GM11168 (cell line): ENCODE results near the gene RLBP1.
"Not testable (repeated sequence)": the region's sequence is repeated elsewhere in the genome, so short reads cannot be mapped to it uniquely, and the experiment has no call there.

Experiments
- in situ Hi-C: fragments of 300-500 bp; cut with MboI; formaldehyde crosslinking; loops from one replicate; pipeline ENCODE4 v1.12.0; 2022; ENCODE audit warnings: low sequenced_read_pairs; ENCODE audit not compliant: unreplicated experiment

Gene RLBP1

GRCh38 chr15:89221543-89221942 is at the start of gene RLBP1:
Gene RLBP1, minus strand, starts transcription at chr15:89221579. Its CDS starts 2,604 bp downstream, at chr15:89218975.
- in situ Hi-C loops, result no loop called here

GRCh38 chr15:89250142-89250541 is 28.8 kb upstream of the RLBP1 start:
- in situ Hi-C loops, result not testable (repeated sequence)

- in situ Hi-C loops, result no loop called here
Measured at GRCh38 chr15:89248584-89248983, 27.2 kb upstream of the RLBP1 start.

GRCh38 chr15:89247446-89247845 is 26.1 kb upstream of the RLBP1 start:
- in situ Hi-C loops, result no loop called here

- in situ Hi-C loops, result no loop called here
Measured at GRCh38 chr15:89244574-89244903, 23.2 kb upstream of the RLBP1 start.

GRCh38 chr15:89243691-89244573 is 22.6 kb upstream of the RLBP1 start, which contains the start of gene FANCI:
Gene FANCI, plus strand, starts transcription at chr15:89243979. Its CDS starts 3,669 bp downstream, at chr15:89247648.
- in situ Hi-C loops, result no loop called here

- in situ Hi-C loops, result no loop called here
Measured at GRCh38 chr15:89243046-89243690, 21.8 kb upstream of the RLBP1 start.

GRCh38 chr15:89239883-89240810 is 18.8 kb upstream of the RLBP1 start:
- in situ Hi-C loops, result not testable (repeated sequence)

- in situ Hi-C loops, result no loop called here
Measured at GRCh38 chr15:89231832-89232231, 10.5 kb upstream of the RLBP1 start.

- in situ Hi-C loops, result no loop called here
Measured at GRCh38 chr15:89230277-89230676, 8.9 kb upstream of the RLBP1 start.

GRCh38 chr15:89227425-89227824 is 6.0 kb upstream of the RLBP1 start:
- in situ Hi-C loops, result no loop called here

- in situ Hi-C loops, result no loop called here
Measured at GRCh38 chr15:89226359-89227221, 5.2 kb upstream of the RLBP1 start.

- in situ Hi-C loops, result no loop called here
Measured at GRCh38 chr15:89225588-89225987, 4.2 kb upstream of the RLBP1 start.

GRCh38 chr15:89218531-89218930 is 2.8 kb downstream of the RLBP1 start:
- in situ Hi-C loops, result no loop called here

- in situ Hi-C loops, result no loop called here
Measured at GRCh38 chr15:89217686-89218376, 3.5 kb downstream of the RLBP1 start.

GRCh38 chr15:89217031-89217430 is 4.3 kb downstream of the RLBP1 start:
- in situ Hi-C loops, result no loop called here

- in situ Hi-C loops, result no loop called here
Measured at GRCh38 chr15:89215627-89216026, 5.8 kb downstream of the RLBP1 start.

GRCh38 chr15:89211678-89212170 is 9.7 kb downstream of the RLBP1 start:
- in situ Hi-C loops, result no loop called here

GRCh38 chr15:89209057-89209456 is 12.3 kb downstream of the RLBP1 start:
- in situ Hi-C loops, result no loop called here
